Fibroblast of skin of left biceps (primary cell): ENCODE results near the gene TMEM178B.
"Not testable (repeated sequence)": the region's sequence is repeated elsewhere in the genome, so short reads cannot be mapped to it uniquely, and the experiment has no call there.

Source experiments
- DNase-seq, 2 experiments: peaks; one replicate each; pipeline ENCODE4 v3.0.0-alpha.2; 2013; ENCODE audit warnings: low read depth in 2 of 2

TMEM178B gene

GRCh38 chr7:141387521-141388217 is 313.8 kb downstream of the TMEM178B start:
- DNase-seq: no peak

- DNase-seq: no peak
These were observed 315.4 kb downstream of the TMEM178B start for GRCh38 chr7:141389140-141389796.

GRCh38 chr7:141390339-141390738 is 316.5 kb downstream of the TMEM178B start:
- no peak for DNase-seq

GRCh38 chr7:141393056-141393455 is 319.2 kb downstream of the TMEM178B start:
- DNase-seq: no peak

- DNase-seq: no peak
These were observed 323.6 kb downstream of the TMEM178B start for GRCh38 chr7:141397236-141398163.

- no peak for DNase-seq
These were observed 326.5 kb downstream of the TMEM178B start for GRCh38 chr7:141400356-141400755.

- DNase-seq: no peak
These were observed 328.6 kb downstream of the TMEM178B start for GRCh38 chr7:141402277-141402996.

- DNase-seq: not testable (repeated sequence)
These were observed 330.0 kb downstream of the TMEM178B start for GRCh38 chr7:141403846-141404245.

- no peak for DNase-seq
These were observed 332.5 kb downstream of the TMEM178B start for GRCh38 chr7:141406347-141406746.

- DNase-seq: no peak
These were observed 334.0 kb downstream of the TMEM178B start for GRCh38 chr7:141407893-141408292.

GRCh38 chr7:141408440-141408839 is 334.6 kb downstream of the TMEM178B start:
- DNase-seq: no peak

- no peak for DNase-seq
These were observed 335.4 kb downstream of the TMEM178B start for GRCh38 chr7:141409219-141409618.

- no peak for DNase-seq
These were observed 336.0 kb downstream of the TMEM178B start for GRCh38 chr7:141409801-141410329.

- DNase-seq: no peak
These were observed 336.6 kb downstream of the TMEM178B start for GRCh38 chr7:141410353-141411000.

GRCh38 chr7:141411133-141411532 is 337.3 kb downstream of the TMEM178B start:
- DNase-seq: no peak

- no peak for DNase-seq
These were observed 342.1 kb downstream of the TMEM178B start for GRCh38 chr7:141415999-141416398.

GRCh38 chr7:141416650-141417270 is 342.9 kb downstream of the TMEM178B start:
- DNase-seq: no peak

- DNase-seq: no peak
These were observed 343.6 kb downstream of the TMEM178B start for GRCh38 chr7:141417506-141417905.

- no peak for DNase-seq
These were observed 344.2 kb downstream of the TMEM178B start for GRCh38 chr7:141418066-141418465.

- no peak for DNase-seq
These were observed 347.4 kb downstream of the TMEM178B start for GRCh38 chr7:141421306-141421705.
